Natural killer cell (primary cell): ENCODE data around the gene ARHGAP40. TPM values are rescaled to one million over a fixed set of nuclear protein-coding genes. Genes with fewer than 3 reads are reported as not detected.

ENCODE experiments used
- ATAC-seq, 3 donors: fragments of 150-1000 bp in 2 of 3; fragments of 200-7000 bp in 1 of 3; cut with Tn5 transposase; 1 replicate in 1 of 3; 2 replicates in 2 of 3; pipeline ENCODE4 v1.10.0; 2021; ENCODE audit warnings: mild to moderate bottlenecking in 2 of 3, moderate library complexity in 2 of 3
- DNase-seq, 2 donors: peaks; one replicate each; pipeline versions ENCODE4 v3.0.0 to v3.0.0-alpha.2; 2013 to 2021; ENCODE audit warnings: mixed read lengths in 1 of 2
- H3K27ac ChIP-seq: one replicate; pipeline ENCODE4 v1.5.1; 2013; ENCODE audit warnings: mild to moderate bottlenecking, low read length
- H3K27me3 ChIP-seq: one replicate; pipeline ENCODE4 v1.6.1; 2013; ENCODE audit warnings: low read length; ENCODE audit not compliant: control insufficient read depth, insufficient read depth
- H3K36me3 ChIP-seq: one replicate; pipeline ENCODE4 v1.6.1; 2013; ENCODE audit warnings: low read length; ENCODE audit not compliant: control insufficient read depth, insufficient read depth
- H3K4me1 ChIP-seq: one replicate; pipeline ENCODE4 v1.6.1; 2013; ENCODE audit warnings: low read length; ENCODE audit not compliant: control insufficient read depth, insufficient read depth
- H3K4me3 ChIP-seq: one replicate; pipeline ENCODE4 v1.5.1; 2013; ENCODE audit warnings: low read length
- H3K9me3 ChIP-seq: one replicate; pipeline ENCODE4 v1.6.1; 2013; ENCODE audit warnings: low read length; ENCODE audit not compliant: control insufficient read depth, insufficient read depth
- H3K27ac Mint-ChIP-seq, 2 donors: one replicate each; pipeline ENCODE4 v1.8.0; 2022; ENCODE audit warnings: mild to moderate bottlenecking in 2 of 2, mixed read lengths in 2 of 2, moderate library complexity in 1 of 2
- H3K27me3 Mint-ChIP-seq, 2 donors: one replicate each; pipeline ENCODE4 v1.8.0; 2022; ENCODE audit warnings: low read depth in 2 of 2, mixed read lengths in 2 of 2
- H3K36me3 Mint-ChIP-seq: one replicate; pipeline ENCODE4 v1.8.0; 2022; ENCODE audit warnings: mixed read lengths
- H3K4me1 Mint-ChIP-seq, 2 donors: one replicate each; pipeline ENCODE4 v1.8.0; 2022; ENCODE audit warnings: mixed read lengths in 2 of 2
- H3K4me3 Mint-ChIP-seq: one replicate; pipeline ENCODE4 v1.8.0; 2022; ENCODE audit warnings: mild to moderate bottlenecking, moderate library complexity, mixed read lengths
- H3K9me3 Mint-ChIP-seq, 2 donors: one replicate each; pipeline ENCODE4 v1.8.0; 2022; ENCODE audit warnings: mixed read lengths in 2 of 2
- WGBS: methylation state at CpG from one replicate; pipeline ENCODE4 v1.1.7; 2013; ENCODE audit warnings: missing lambda C conversion rate; ENCODE audit not compliant: insufficient coverage; 5-methylcytosine and 5-hydroxymethylcytosine counted together
- intact Hi-C: fragments of 100-400 bp; cut with micrococcal nuclease; formaldehyde crosslinking; loops from one replicate; pipeline ENCODE4 v1.14.2; 2022
- total RNA-seq, 4 donors: library from RNA; stranded (reverse); fragments of 120-200 nt in 1 of 4; gene quantifications; one replicate each; pipeline versions ENCODE4 v1.2.3 to v1.2.4, GENCODE V29; 2013 to 2022
- TF ChIP-seq, protein P1 (sequence below): fragments of 200-600 bp; IDR thresholded peaks from one replicate; pipeline ENCODE4 v1.8.0; 2022; ENCODE audit warnings: antibody characterized with exemption

Gene ARHGAP40
- total RNA-seq, 3 donors from 2014 or later (not counting 1 experiment from before 2014, with no cell fraction given), result not detected

DNA sequence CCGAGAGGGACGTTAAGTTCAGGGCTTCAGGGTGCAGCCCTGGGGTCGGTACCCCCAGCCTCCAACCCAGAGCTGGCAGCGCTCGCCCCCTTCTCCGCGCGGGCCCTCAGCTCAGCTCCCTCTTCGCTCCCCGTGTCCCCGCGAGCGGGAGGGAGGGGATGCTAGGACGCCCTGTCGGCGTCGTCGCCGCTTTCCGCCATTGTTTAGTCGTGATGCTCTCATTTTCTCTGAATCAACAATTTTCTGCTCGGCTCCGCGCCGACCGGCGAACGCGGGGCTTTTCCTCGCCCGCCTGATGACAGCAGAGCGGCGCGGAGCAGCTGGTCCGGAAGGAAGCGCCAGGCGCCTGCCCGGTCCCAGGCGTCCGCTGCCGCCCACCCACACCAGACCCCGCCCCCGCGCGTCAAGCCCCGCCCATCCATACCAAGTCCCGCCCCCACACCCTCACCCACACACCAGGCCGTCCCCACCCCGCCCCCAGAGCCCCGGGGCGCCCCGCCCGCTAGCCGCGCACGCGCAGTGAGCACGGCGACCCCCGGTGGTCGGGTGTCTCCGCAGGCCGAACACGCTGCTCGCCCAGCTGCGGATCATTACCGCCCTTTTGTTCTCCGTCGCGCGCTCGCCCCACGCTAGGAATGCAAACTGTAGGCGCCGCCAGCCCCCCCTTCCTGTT is 72.6 kb downstream of the ARHGAP40 start:
- H3K4me3 ChIP-seq, result peak overlapping the region; percentile 76
- no peaks in the 10 kb centered on the region for H3K36me3 Mint-ChIP-seq
- no peaks in the 10 kb centered on the region for H3K9me3 ChIP-seq
- H3K27ac ChIP-seq, result peak overlapping the region; percentile 43
- 2% methylated on average over 71 of the region's 75 CpGs for WGBS
- peak overlapping the region; percentile 61 to 88 for H3K27ac Mint-ChIP-seq
- H3K4me3 Mint-ChIP-seq, result peak overlapping the region; percentile 90
- H3K4me1 Mint-ChIP-seq, result peaks cover 5 to 17% of the 10 kb centered on the region in 2 donors
- ATAC-seq, result peak; percentile 93 to 95 (median 94)
- DNase-seq, result peak; percentile 61 to 78
- intact Hi-C loops, result loop anchor here (1.0 kb wide), 1 partner anchor 74 kb away; the partner anchor contains the start of gene ACTR5
- TF ChIP-seq, protein P1, sequence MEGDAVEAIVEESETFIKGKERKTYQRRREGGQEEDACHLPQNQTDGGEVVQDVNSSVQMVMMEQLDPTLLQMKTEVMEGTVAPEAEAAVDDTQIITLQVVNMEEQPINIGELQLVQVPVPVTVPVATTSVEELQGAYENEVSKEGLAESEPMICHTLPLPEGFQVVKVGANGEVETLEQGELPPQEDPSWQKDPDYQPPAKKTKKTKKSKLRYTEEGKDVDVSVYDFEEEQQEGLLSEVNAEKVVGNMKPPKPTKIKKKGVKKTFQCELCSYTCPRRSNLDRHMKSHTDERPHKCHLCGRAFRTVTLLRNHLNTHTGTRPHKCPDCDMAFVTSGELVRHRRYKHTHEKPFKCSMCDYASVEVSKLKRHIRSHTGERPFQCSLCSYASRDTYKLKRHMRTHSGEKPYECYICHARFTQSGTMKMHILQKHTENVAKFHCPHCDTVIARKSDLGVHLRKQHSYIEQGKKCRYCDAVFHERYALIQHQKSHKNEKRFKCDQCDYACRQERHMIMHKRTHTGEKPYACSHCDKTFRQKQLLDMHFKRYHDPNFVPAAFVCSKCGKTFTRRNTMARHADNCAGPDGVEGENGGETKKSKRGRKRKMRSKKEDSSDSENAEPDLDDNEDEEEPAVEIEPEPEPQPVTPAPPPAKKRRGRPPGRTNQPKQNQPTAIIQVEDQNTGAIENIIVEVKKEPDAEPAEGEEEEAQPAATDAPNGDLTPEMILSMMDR, result no peak
- H3K4me1 ChIP-seq, result peaks cover 16% of the 10 kb centered on the region
- H3K27me3 Mint-ChIP-seq, result peaks cover 9 to 14% of the 10 kb centered on the region in 2 donors
- H3K27me3 ChIP-seq, result peaks cover 8% of the 10 kb centered on the region
- H3K9me3 Mint-ChIP-seq, result no peaks in the 10 kb centered on the region
- no peaks in the 10 kb centered on the region for H3K36me3 ChIP-seq

DNA sequence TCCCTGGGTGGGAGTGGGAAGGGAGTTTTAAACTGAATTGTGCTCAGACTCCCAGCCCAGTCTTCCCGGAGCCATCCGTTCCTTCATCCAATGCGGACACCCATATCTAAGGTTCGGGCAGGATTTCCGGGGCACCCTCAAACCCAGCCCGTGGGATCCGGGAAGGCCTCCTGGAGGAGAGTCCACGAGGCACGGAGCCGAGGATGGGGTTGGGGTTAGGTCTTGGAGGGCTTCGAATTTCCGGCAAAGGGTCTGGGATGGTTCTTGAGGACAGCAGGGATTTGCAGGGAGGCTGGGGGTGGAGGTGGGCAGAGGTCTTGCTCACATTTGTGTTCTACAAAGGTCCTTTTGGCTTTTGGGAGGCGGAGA is 73.1 kb downstream of the ARHGAP40 start:
- Histone ChIP-seq H3K27me3 (peaks cover 8% of the 10 kb centered on the region), H3K4me3 (no peak overlapping the region), H3K4me1 (peaks cover 16% of the 10 kb centered on the region), H3K27ac (no peak overlapping the region), H3K36me3 (no peaks in the 10 kb centered on the region), H3K9me3 (no peaks in the 10 kb centered on the region)
- H3K9me3 Mint-ChIP-seq, result no peaks in the 10 kb centered on the region
- no peaks in the 10 kb centered on the region for H3K36me3 Mint-ChIP-seq
- 34% methylated on average over 13 of the region's 13 CpGs for WGBS
- TF ChIP-seq, protein P1, result no peak
- peaks cover 4 to 8% of the 10 kb centered on the region in 2 donors for H3K27me3 Mint-ChIP-seq
- peaks cover 5 to 17% of the 10 kb centered on the region in 2 donors for H3K4me1 Mint-ChIP-seq
- DNase-seq, result no peak
- intact Hi-C loops, result loop anchor here (1.0 kb wide), 1 partner anchor 74 kb away; the partner anchor contains the start of gene ACTR5
- ATAC-seq, result no peak
- peak overlapping the region in 1 of 2 donors; percentile 88 for H3K27ac Mint-ChIP-seq
- H3K4me3 Mint-ChIP-seq, result peak overlapping the region; percentile 81

DNA sequence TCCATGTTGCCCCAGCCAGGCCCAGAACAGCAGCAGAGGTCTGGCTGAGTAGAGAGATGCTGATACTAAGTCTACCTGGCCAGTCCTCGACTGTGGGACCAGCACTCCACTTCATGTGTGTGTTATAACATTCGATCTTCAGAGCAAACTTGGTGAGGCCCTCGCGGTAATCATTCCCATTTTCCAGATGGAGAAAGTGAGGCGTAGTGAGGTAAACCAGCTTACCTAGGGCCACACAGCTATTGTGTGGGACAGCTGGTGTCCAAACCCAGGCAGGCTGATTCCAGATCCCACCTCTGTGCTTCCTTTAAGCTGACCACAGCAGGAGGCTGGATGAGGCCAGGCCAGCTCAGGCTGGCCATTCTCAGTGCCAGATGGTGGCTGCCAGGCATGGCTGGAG is 75.0 kb downstream of the ARHGAP40 start:
- intact Hi-C loops, result no loop called here
- H3K27me3 Mint-ChIP-seq, result peaks cover 0 to 10% of the 10 kb centered on the region in 2 donors

More for the DNA sequence above, 75.0 kb downstream of the ARHGAP40 start:
- H3K4me1 Mint-ChIP-seq, result peaks cover 5 to 17% of the 10 kb centered on the region in 2 donors
- TF ChIP-seq, protein P1, result no peak
- Histone ChIP-seq H3K27ac (no peak overlapping the region), H3K9me3 (no peaks in the 10 kb centered on the region), H3K27me3 (peaks cover 8% of the 10 kb centered on the region), H3K4me3 (no peak overlapping the region), H3K36me3 (no peaks in the 10 kb centered on the region), H3K4me1 (peaks cover 16% of the 10 kb centered on the region)
- DNase-seq, result no peak
- H3K27ac Mint-ChIP-seq, result no peak overlapping the region
- no peaks in the 10 kb centered on the region for H3K9me3 Mint-ChIP-seq
- H3K36me3 Mint-ChIP-seq, result no peaks in the 10 kb centered on the region
- 89% methylated on average over 4 of the region's 5 CpGs for WGBS
- no peak for ATAC-seq
- no peak overlapping the region for H3K4me3 Mint-ChIP-seq
